ENCODE data around the gene OMP. TPM values are rescaled to one million over a fixed set of nuclear protein-coding genes. Genes with fewer than 3 reads are reported as not detected.

OMP gene
- total RNA-seq, 2 experiments from 2014 or later = not detected

DNA sequence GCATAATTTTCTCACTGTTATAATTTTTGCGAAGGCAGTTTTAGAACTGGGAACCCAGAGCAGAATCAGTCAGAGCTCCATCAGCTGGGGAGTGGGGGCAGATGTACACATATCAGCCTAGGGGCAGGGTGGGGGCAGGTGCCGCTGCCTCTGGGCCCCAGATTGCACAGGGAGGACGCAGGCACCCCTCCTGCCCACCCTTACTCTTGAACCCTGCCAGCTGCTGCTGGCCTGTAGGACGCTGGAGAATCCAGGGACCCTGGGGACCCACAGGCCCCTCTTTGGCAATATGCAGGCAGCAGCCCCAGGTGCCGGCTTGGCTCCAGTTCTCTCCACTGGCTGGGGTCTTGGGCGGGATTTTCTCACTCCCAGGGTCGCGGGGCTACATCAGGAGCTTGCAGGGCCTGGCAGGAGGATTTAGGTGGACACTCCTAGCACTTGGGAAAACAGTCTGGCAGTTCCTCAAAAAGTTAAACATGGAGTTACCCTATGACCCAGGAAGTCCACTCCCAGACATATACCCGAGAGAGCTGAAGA is 44.6 kb upstream of the OMP start:
- no peak for ATAC-seq (ENCODE audit: poor library complexity)
- no peaks in the 10 kb centered on the region for H3K36me3 ChIP-seq (ENCODE audit: insufficient read depth, low read length)
- peaks cover 3% of the 10 kb centered on the region for H3K9me3 Mint-ChIP-seq
- no peaks in the 10 kb centered on the region for H3K4me1 Mint-ChIP-seq (ENCODE audit: low read depth)
- POLR2A ChIA-PET = no interaction called here
- no peak overlapping the region for H3K4me3 Mint-ChIP-seq
- no peaks in the 10 kb centered on the region for H3K4me1 ChIP-seq (ENCODE audit: insufficient read depth, low read length)
- CTCF ChIA-PET = interaction anchor here (2.2 kb wide), 1 partner anchor 10 kb away, joined by 7 read pairs; no protein-coding TSS in a partner anchor
- no peak overlapping the region for H3K27ac ChIP-seq (ENCODE audit: low read depth in 1 of 2, low read length in 2 of 2)
- no peaks in the 10 kb centered on the region for H3K27me3 ChIP-seq (ENCODE audit: control insufficient read depth in 1 of 2, insufficient read depth in 2 of 2, low read length in 2 of 2)
- no peak overlapping the region for H3K27ac Mint-ChIP-seq
- intact Hi-C loops (cut with DNase I, micrococcal nuclease) = no loop called here
- no peak overlapping the region for H3K4me3 ChIP-seq (ENCODE audit: low read length)
- no peak for DNase-seq
- H3K27me3 Mint-ChIP-seq = no peaks in the 10 kb centered on the region
- no peaks in the 10 kb centered on the region for H3K36me3 Mint-ChIP-seq (ENCODE audit: low read depth)
- TF ChIP-seq, protein P1, sequence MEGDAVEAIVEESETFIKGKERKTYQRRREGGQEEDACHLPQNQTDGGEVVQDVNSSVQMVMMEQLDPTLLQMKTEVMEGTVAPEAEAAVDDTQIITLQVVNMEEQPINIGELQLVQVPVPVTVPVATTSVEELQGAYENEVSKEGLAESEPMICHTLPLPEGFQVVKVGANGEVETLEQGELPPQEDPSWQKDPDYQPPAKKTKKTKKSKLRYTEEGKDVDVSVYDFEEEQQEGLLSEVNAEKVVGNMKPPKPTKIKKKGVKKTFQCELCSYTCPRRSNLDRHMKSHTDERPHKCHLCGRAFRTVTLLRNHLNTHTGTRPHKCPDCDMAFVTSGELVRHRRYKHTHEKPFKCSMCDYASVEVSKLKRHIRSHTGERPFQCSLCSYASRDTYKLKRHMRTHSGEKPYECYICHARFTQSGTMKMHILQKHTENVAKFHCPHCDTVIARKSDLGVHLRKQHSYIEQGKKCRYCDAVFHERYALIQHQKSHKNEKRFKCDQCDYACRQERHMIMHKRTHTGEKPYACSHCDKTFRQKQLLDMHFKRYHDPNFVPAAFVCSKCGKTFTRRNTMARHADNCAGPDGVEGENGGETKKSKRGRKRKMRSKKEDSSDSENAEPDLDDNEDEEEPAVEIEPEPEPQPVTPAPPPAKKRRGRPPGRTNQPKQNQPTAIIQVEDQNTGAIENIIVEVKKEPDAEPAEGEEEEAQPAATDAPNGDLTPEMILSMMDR (IDR thresholded peaks at IDR 0.05) = no peak
- peaks cover 8 to 28% of the 10 kb centered on the region in 2 experiments for H3K9me3 ChIP-seq (ENCODE audit: control insufficient read depth in 1 of 2, insufficient read depth in 1 of 2, low read length in 2 of 2)

DNA sequence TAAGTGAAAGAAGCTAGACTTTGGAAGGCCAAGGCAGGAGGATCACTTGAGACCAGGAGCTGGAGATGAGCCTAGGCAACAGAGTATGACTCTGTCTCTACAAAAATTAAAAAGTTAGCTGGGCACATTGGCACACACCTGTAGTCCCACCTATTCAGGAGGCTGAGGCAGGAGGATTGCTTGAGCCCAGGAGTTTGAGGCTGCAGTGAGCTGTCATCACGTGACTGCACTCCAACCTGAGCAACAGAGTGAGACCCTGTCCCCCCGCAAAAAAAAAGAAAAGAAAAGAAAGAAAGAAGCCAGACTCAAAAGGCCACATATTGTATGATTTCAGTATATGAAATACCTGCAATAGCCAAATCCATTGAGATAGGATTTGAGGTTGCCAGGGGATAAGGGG is 43.7 kb upstream of the OMP start:
- TF ChIP-seq, protein P1 (IDR thresholded peaks at IDR 0.05) = no peak
- intact Hi-C loops (cut with DNase I, micrococcal nuclease) = no loop called here
- ATAC-seq (ENCODE audit: poor library complexity) = no peak
- no peaks in the 10 kb centered on the region for H3K4me1 Mint-ChIP-seq (ENCODE audit: low read depth)
- H3K9me3 Mint-ChIP-seq = peaks cover 3% of the 10 kb centered on the region
- no peak overlapping the region for H3K27ac Mint-ChIP-seq
- H3K4me3 ChIP-seq (ENCODE audit: low read length) = no peak overlapping the region
- no peak overlapping the region for H3K27ac ChIP-seq (ENCODE audit: low read depth in 1 of 2, low read length in 2 of 2)
- ChIA-PET CTCF (no interaction called here), POLR2A (no interaction called here)
- H3K4me3 Mint-ChIP-seq = no peak overlapping the region
- no peaks in the 10 kb centered on the region for H3K36me3 Mint-ChIP-seq (ENCODE audit: low read depth)
- no peak for DNase-seq
- H3K4me1 ChIP-seq (ENCODE audit: insufficient read depth, low read length) = no peaks in the 10 kb centered on the region
- H3K27me3 Mint-ChIP-seq = no peaks in the 10 kb centered on the region
- peaks cover 8 to 28% of the 10 kb centered on the region in 2 experiments for H3K9me3 ChIP-seq (ENCODE audit: control insufficient read depth in 1 of 2, insufficient read depth in 1 of 2, low read length in 2 of 2)
- H3K36me3 ChIP-seq (ENCODE audit: insufficient read depth, low read length) = no peaks in the 10 kb centered on the region
- no peaks in the 10 kb centered on the region for H3K27me3 ChIP-seq (ENCODE audit: control insufficient read depth in 1 of 2, insufficient read depth in 2 of 2, low read length in 2 of 2)

DNA sequence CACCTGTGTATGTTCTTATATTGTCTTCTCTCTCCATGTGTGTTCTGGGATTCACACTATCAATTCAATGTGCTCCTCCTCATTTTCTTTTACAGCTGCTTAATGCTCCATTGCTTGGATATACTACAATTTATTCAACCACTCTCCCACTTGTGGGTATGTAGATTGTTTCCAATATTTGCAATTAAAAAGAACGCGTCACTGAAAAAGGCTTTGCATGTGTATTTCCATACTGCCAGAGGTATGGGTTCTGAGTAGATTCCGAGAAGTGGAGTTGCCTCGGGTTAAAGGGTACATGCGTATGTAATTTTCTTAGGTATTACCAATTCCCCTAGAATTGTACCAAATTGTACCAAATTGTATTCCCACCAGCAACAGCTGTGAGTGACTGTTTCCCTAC is 42.8 kb upstream of the OMP start:
- Histone ChIP-seq H3K27me3 (ENCODE audit: control insufficient read depth in 1 of 2, insufficient read depth in 2 of 2, low read length in 2 of 2) (no peaks in the 10 kb centered on the region), H3K36me3 (ENCODE audit: insufficient read depth, low read length) (no peaks in the 10 kb centered on the region), H3K4me1 (ENCODE audit: insufficient read depth, low read length) (no peaks in the 10 kb centered on the region), H3K4me3 (ENCODE audit: low read length) (no peak overlapping the region), H3K9me3 (ENCODE audit: control insufficient read depth in 1 of 2, insufficient read depth in 1 of 2, low read length in 2 of 2) (peaks cover 8 to 28% of the 10 kb centered on the region in 2 experiments), H3K27ac (ENCODE audit: low read depth in 1 of 2, low read length in 2 of 2) (no peak overlapping the region)
- CTCF ChIA-PET = no interaction called here
- TF ChIP-seq, protein P1 (IDR thresholded peaks at IDR 0.05) = no peak
- no peak for ATAC-seq (ENCODE audit: poor library complexity)
- Mint-ChIP-seq H3K36me3 (ENCODE audit: low read depth) (no peaks in the 10 kb centered on the region), H3K27me3 (no peaks in the 10 kb centered on the region), H3K27ac (no peak overlapping the region), H3K4me3 (no peak overlapping the region), H3K4me1 (ENCODE audit: low read depth) (no peaks in the 10 kb centered on the region), H3K9me3 (peaks cover 3% of the 10 kb centered on the region)
- POLR2A ChIA-PET = no interaction called here
- no peak for DNase-seq
- intact Hi-C loops (cut with DNase I, micrococcal nuclease) = loop anchor here in 1 of 2 experiments (10.0 kb wide), 2 partner anchors 415 to 1515 kb away; partner anchors contain the start of genes NARS2 and PAK1
